GM18907 (cell line): ENCODE data around the gene RIMKLB.
"Not testable (repeated sequence)": the region's sequence is repeated elsewhere in the genome, so short reads cannot be mapped to it uniquely, and the experiment has no call there.

Source experiments
- ATAC-seq: cut with Tn5 transposase; IDR thresholded peaks from one replicate; pipeline ENCODE4 v1.9.1; 2021; ENCODE audit warnings: mild to moderate bottlenecking, moderate library complexity; ENCODE audit not compliant: unreplicated experiment

RIMKLB gene

DNA sequence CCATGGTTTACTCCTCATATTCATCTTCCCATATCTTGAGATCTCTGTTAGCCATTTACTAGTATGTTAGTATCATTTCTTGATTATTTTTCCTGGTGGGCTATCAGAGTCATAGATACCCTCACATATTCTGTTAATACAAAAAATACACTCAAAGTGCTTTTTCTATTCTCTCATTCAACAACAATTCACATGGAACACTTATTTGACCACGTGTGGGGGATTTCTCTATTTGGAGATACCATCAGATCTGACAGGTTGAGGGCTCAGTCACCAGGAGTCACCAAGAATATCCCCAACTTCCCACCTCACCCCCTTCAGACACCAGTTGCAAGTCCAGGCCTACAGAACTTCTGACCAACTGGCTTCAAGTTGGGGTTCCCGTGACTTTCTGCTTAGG, 72.7 kb downstream of the RIMKLB start:
- no peak for ATAC-seq

DNA sequence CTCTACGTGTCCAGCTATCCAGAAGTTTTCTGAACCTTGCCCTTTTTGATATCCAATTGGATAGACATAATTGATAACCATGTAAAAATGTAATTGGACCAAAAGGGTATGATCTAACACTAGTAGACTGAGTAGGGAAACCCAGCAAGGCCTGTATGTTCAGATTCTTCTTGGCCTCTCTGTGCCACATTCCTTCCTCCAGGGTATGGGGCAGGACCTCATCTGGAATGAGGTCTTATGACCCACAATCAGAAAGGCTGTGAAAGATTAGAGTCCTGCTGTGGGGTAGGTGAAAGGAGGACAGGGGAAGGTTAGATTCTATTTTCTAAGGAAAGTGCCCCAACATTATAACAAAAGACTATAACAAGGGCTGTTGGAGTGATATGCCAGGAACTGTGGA, 73.3 kb downstream of the RIMKLB start:
- no peak for ATAC-seq

DNA sequence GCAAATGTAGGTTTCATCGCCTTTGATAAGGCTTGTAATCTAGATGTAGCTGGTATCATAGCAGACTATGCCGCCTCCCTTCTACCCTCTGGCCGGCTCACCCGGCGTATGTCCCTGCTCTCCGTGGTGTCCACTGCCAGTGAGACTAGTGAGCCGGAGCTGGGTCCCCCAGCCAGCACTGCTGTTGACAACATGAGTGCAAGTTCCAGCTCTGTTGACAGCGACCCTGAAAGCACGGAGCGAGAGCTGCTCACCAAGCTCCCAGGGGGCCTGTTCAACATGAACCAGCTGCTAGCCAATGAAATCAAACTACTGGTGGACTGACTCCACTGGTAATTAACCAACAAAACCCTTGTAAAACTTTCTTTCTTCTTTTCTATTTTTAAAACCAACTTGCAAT, 75.7 kb downstream of the RIMKLB start:
- no peak for ATAC-seq

DNA sequence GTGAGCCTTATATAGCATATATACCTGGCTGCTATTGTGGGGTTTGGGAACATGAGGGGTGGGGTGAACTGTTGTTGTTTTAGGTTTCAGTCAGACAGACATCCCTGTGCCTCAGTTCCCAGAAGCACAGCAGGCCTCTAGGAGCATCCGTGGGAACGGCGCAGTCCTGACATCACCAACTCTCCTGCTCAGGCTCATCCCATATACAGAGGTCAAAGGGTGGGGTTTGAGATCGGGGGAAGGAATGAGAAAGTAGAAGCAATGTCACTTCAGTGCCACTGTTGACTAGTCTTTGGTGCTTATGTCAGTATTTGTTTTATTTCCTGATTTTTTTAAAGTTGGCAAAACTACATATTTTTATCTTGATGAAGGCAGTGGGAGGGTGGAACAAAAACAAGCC, 81.5 kb downstream of the RIMKLB start:
- no peak for ATAC-seq

DNA sequence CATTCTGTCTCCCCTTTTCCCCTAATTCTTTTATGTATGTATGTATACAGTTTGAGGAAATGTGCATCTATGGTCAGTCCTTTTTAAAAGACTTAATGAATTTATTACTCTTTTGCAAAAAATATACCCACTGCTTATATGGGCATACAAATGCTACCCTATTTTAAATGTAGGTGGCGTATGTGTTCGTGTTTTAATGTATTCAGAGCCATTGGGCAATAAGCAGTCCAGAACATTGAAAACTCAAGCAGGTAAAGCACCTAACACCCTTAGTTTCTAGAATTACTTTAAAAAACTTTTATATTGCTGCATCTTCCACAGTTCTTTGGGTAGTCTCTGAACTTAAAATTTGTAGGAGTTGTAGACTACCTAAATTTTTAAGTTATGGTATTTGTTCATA, 82.1 kb downstream of the RIMKLB start:
- no peak for ATAC-seq

DNA sequence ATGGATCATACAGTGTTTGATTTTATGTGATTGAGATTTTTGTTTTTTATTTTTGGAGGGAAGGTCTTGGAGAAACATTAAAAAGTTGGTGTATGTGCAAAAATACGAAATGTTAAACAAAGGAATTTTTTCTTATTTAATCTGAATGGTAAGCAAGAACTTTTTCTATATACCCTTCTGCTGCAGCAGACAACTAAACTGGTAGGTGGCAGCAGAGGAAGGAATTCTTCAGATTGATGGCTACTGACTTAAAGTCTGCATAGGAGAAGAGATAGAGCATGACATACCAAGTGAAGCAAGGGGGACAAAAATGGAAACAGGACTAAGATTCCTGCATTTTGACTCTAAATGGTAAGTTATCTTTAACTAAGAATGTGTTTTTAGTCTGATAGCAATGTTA, 82.6 kb downstream of the RIMKLB start:
- no peak for ATAC-seq

DNA sequence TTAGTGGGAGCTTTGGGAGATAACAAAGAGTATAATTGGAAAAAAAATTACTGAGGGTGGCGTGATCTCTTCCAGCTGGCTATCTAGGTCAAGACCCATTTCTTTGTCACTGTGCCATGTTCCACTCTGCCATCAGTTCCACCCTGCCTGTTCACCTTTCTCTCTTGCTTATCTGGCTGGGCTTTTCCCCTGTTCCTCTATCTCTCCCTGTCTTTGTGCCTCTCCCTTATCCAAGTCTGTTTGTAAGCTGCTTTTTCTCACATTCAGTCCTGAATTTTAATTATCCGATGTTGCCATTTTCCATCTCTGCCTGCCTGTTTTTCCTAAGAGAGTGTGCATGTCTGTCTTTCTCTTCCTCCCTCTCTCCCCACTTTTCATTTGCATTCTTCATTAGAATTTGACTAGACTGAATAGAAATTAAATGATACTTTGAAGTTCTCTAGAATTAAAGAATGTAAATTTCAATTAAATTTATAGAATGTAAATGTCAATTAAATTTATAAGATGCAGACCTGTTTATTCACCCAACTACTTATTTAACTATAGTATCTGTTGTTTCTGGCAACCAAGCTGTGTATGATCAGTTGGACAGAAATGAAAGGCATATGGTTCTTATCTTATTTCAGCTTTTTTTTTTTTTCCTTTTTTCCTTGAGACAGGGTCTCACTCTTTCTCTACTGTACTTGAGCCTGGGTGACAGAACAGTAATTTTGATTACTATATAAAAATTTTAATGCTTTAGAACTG, 83.8 kb downstream of the RIMKLB start:
- no peak for ATAC-seq

DNA sequence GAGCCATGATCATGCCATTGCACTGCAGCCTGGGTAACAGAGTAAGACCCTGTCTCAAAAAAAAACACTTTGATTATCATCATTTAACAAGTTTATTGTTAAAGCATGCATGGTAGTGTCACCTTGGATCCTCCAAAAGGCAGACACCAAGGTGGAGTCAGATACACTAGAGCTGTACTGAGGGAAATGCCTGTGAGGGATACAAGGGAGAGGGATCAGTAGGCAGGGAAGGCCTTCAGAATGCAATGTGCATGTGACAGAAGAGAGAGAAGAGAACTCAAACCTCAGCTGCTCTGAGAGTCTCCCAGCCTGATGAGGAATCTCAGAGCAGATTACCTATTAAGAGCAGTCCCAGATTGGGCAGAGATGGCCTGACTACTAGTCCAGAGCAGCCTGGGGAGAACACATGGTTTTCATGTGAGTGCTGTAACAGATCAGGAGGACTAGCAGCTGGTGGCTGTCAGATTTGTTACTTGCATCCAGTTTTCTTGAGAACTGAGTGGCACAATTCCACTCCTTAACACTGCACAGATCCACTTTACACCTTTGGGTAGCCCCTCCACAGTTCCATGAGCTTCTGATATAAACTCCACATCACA, 86.6 kb downstream of the RIMKLB start:
- ATAC-seq: no peak

DNA sequence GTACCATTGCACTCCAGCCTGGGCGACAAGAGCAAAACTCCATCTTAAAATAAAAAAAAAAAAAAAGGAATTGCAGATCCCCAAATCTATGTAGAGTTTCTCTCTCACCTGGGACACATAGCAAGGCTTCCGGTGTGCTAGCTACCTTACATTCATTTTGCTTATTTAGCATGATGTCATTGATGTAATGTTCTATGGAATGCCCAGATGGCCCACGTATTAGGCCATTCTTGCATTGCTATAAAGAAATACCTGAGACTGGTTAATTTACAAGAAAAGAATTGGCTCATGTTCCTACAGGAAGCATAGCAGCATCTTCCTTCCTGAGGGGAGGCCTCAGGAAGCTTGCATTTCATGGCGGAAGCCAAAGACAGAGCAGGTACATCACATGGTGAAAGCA, 87.7 kb downstream of the RIMKLB start:
- ATAC-seq: no peak

DNA sequence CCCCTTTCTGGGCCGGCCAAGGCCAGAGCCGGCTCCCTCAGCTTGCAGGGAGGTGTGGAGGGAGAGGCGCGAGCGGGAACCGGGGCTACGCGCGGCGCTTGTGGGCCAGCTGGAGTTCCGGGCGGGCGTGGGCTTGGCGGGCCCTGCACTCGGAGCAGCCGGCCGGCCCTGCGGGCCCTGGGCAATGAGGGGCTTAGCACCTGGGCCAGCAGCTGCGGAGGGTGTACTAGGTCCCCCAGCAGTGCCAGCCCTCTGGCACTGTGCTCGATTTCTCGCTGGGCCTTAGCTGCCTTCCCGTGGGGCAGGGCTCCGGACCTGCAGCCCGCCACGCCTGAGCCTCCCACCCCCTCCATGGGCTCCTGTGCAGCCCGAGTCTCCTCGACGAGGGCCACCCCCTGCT, 89.4 kb downstream of the RIMKLB start:
- not testable (repeated sequence) for ATAC-seq

DNA sequence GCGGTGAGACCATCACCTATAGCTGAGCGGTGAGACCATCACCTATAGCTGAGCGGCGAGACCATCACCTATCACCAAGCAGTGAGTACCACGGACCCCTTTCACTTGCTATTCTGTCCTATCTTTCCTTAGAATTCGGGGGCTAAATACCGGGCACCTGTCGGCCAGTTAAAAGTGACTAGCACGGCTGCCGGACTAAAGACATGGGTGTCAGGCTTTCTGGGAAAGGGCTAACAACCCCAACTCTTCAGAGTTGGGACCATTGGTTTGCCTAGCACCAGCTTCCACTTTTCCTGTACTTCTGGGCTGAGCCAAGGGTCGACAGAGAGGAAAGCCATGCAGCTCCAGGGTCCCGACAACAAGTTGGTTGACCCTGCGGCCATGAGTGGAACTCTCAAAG, 90.9 kb downstream of the RIMKLB start:
- ATAC-seq: not testable (repeated sequence)

DNA sequence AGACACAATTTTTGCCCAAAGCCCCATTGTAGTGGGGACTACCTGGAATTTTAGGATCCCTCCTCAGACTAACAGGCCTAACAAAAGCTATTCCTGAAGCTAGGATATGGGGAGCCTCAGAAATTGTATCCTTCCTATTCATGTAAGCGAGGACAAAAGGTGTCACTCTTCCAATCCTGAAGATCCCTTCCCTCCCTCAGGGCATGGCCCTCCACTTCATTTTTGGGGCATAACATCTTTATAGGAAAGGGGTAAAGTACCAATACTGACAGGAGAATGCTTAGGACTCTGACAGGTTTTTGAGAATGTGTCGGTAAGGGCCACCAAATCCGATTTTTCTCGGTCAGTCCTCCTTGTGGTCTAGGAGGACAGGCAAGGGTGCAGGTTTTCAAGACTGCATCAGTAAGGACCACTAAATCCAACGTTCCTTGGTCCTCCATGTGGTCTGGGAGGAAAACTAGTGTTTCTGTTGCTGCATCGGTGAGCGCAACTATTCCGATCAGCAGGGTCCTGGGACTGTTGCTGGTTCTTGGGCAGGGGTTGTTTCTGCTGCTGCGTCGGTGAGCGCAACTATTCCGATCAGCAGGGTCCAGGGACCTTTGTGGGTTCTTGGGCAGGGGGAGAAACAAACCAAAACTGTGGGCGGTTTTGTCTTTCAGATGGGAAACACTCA, 91.7 kb downstream of the RIMKLB start:
- not testable (repeated sequence) for ATAC-seq

DNA sequence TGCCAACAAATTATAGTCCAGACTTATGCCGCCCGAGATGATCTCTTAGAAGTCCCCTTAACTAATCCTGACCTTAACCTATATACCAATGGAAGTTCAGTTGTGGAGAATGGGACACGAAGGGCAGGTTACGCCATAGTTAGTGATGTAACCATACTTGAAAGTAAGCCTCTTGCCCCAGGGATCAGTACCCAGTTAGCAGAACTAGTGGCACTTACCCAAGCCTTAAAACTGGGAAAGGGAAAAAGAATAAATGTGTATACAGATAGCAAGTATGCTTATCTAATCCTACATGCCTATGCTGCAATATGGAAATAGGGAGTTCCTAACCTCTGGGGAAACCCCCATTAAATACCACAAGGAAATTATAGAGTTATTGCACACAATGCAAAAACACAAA, 95.4 kb downstream of the RIMKLB start:
- ATAC-seq: not testable (repeated sequence)

DNA sequence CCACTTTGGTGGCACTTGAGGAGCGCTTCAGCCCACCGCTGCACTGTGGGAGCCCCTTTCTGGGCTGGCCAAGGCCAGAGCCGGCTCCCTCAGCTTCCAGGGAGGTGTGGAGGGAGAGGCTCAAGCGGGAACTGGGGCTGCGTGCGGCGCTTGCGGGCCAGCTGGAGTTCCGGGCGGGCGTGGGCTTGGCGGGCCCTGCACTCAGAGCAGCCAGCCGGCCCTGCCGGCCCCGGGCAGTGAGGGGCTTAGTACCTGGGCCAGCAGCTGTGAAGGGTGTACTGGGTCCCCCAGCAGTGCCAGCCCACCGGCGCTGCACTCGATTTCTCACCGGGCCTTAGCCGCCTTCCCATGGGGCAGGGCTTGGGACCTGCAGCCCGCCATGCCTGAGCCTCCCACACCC, 96.8 kb downstream of the RIMKLB start:
- not testable (repeated sequence) for ATAC-seq

DNA sequence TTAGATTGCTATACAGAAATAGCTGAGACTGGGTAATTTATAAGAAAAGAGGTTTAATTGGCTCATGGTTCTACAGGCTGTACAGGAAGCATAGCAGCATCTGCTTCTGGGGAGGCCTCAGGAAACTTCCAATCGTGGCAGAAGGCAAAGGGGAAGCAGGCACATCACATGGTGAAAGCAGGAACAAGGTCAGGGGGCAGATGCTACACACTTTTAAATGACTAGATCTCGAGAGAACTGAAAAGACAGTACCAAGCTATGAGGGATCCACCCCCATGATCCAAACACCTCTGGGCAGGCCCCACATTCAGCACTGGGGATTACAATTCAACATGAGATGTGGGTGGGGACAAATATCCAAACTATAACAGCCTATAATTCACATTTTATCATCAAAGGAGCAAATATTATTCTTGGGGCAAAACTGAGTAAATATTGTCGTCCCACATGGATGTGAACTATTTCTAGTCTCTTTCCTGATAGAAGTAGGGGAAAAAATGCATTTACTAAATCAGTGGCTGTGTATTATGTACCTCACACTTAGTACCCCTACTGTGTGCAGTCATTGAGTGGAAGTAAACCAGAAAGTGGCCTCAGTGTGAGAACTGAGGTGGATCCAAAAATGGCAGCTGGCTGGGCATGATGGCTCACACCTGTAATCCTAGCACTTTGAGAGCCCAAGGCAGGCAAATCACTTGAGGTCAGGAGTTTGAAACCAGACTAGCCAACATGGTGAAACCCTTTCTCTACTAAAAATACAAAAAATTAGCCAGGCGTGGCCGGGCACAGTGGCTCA, 99.2 kb downstream of the RIMKLB start:
- no peak for ATAC-seq

DNA sequence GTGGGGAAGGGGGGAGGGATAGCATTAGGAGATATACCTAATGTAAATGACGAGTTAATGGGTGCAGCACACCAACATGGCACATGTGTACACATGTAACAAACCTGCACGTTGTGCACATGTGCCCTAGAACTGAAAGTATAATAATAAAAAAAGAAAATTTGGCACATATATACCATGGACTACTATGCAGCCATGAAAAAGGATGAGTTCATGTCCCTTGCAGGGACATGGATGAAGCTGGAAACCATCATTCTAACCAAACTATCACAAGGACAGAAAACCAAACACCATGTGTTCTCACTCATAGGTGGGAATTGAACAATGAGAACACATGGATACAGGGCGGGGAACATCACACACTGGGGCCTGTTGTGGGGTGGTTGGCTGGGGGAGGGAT, 103.4 kb downstream of the RIMKLB start:
- ATAC-seq: not testable (repeated sequence)

DNA sequence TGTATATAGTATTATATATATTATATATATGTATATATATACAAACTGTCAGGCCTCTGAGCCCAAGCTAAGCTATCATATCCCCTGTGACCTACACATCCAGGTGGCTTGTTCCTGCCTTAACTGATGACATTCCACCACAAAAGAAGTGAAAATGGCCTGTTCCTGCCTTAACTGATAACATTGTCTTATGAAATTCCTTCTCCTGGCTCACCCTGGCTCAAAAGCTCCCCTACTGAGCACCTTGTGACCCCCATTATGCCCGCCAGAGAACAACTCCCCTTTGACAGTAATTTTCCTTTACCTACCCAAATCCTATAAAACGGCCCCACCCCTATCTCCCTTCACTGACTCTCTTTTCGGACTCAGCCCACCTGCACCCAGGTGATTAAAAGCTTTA, 107.0 kb downstream of the RIMKLB start:
- ATAC-seq: not testable (repeated sequence)

DNA sequence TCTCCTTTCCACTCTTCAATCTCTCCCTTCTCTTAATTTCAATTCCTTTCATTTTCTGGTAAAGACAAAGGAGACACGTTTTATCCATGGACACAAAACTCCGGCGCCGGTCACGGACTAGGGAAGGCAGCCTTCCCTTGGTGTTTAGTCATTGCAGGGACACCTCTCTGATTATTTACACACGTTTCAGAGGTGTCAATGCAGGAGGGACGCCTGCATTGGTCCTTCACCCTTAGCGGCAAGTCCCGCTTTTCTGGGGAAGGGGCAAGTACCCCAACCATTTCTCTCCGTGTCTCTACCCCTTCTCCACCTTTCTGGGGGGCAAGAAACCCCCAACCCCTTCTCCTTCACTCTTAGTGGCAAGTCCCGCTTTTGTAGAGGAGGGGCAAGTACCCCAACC, 107.7 kb downstream of the RIMKLB start:
- ATAC-seq: not testable (repeated sequence)

DNA sequence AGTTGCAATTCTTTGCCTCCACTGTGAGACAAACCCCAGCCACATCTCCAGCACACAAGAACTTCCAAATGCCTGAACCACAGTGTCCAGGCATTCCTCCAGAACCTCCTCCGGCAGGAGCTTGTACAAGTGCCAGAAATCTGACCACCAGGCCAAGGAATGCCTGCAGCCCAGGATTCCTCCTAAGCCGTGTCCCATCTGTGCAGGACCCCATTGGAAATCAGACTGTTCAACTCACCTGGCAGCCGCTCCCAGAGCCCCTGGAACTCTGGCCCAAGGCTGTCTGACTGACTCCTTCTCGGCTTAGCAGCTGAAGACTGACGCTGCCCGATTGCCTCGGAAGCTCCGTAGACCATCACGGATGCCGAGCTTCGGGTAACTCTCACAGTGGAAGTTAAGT, 109.3 kb downstream of the RIMKLB start:
- not testable (repeated sequence) for ATAC-seq

DNA sequence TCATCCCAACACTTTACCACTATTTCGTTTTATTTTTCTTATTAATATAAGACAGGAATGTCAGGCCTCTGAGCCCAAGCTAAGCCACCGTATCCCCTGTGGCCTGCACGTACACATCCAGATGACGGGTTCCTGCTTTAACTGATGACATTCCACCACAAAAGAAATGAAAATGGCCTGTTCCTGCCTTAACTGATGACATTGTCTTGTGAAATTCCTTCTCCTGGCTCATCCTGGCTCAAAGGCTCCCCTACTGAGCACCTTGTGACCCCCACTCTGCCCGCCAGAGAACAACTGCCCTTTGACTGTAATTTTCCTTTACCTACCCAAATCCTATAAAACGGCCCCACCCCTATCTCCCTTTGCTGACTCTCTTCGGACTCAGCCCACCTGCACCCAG, 112.3 kb downstream of the RIMKLB start:
- not testable (repeated sequence) for ATAC-seq

DNA sequence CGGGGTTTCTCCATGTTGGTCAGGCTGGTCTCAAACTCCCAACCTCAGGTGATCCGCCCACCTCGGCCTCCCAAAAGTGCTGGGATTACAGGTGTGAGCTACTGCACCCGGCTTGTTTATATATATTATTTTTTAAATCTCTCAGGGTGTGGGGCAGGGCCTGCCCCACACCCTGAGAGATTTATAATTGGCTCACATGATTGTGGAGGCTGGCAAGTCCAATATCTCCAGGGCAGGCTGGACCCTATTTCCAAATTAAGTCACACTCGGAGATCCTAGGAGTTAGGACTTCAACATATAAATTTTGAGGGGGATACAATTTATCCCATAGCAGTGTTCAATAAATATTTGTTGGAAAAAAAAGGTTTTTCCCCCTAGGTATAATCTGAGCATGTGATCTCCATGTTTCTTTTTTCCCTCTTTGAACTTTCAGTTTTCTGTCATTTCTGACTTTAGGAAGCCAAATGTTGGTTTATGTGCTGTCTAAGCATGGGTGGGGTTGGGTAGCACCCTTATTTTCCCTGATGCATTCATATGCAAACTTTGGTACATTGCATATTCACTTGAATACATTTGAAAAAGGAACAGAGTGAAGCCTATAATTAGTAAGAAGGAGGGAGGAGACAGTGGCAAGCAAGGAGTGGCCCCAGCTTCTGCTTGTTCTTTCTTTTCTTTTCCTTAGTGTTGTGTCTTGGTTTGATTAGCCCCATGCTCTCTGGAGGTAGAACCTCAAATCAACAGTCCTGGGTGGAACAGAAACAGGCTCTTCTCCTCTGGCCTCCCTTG, 116.0 kb downstream of the RIMKLB start:
- ATAC-seq: no peak
